Measurements from ENCODE around the gene FRS2.
A peak's percentile ranks its signal among the peaks of the same experiment; 100 is the strongest.

Gene FRS2

DNA sequence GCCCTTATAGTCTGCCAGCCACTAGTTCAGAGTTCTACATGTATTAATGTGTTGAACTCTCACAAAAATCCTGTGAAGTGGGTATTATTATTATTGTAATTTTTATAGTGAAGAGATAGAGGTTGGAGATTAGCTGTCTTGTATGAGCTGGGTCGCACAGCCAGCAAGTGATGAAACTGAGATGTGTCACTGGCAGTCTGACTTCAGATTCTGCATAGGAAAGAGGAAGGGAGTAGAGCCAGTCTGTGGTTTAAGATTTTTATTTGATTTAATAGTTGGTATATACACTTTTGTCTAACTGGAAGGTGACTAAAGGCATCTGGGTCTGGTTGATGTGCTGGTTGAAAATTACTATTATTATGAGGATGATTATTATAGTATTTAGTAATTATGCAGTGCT is 5.8 kb upstream of the FRS2 start:
- no peak for DNase-seq

DNA sequence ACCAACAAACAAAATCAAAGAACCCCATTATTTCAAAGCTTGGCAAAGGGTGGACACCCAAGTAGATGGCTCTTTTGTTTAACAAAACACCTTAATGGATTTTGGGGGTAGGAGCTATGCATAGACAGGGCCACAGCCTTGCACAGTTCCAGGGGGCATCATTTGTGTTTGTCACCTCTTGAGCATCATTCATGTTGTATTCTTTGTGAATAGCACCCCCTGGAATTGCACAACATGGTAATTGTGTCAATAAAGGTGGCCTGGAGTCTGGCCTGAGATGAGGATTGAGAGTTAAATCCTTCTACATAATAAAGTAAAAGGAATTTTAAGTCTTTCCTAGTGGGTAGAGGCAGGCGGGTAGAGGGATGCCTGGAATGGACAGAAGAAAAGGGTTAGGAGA is 3.3 kb upstream of the FRS2 start:
- no peak for DNase-seq

DNA sequence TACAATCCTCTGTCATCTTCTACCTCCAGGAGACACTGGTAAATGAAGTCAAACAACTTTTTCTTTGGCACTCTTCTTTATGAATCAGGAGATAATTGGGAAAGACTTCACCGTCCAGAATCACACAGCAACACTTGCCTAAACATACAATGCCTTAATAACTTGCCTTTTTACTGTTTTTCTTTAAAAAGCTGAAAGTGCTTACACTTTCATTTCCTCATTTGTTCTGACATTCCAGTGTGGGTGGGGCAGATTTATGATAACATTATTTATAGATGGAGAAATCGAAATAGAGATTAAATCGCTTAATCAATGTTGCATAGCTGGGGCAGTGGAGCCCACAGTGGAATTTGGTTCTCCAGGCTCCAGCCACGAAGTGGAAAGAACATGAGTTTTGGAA is 2.8 kb upstream of the FRS2 start:
- DNase-seq, result no peak

DNA sequence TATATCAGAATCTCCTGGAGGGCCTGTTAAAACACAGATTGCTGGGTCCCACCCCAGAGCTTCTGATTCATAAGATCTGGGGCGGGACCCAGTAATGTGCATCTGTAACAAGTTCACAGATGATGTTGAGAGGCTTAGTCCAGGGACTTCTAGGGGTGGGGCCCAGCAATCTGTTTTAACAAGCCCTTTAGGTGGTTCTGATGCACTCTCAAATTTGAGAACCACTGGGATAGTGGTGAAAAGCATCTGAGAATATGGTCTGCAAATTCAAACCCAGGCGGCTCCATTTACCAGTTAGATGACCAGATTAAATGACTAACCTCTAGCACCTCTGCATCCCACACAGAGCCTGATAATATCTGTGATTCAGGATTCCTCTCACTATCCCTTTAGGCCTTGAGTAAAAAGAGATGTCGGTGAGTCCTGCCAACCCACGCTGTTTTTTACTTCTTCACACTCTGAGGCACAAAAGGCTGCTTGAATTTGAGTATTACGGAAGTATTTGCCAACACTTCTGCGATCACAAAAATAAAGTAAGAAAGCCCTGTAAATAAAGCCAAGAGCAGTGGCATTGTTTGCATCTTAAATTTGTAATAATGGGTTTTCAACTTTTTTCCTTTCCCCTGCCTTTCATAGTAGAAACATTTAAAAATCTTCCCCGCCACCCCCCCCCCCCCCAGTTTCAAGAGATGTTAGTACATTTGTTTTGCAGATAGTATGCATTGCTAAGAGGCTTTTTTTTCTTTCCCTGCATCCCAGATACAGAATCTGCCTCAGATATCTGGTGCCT is 1.8 kb upstream of the FRS2 start:
- DNase-seq, result no peak

DNA sequence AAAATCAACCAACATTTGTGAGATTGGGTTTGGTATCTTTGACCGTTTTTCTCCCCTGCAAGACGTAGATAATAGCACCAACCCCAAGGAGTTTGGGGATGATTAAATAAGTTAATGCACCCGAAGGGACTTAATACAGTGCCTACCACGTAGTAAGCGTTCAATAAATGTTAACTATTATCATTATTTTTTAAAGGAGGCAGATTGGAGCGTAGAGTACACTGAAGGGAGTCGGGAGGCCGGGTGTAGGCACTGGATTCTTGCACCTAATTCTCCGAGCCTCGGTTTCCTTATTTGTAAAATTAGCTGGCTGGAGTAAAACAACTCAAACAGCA is 367 bp upstream of the FRS2 start:
- no peak for DNase-seq

DNA sequence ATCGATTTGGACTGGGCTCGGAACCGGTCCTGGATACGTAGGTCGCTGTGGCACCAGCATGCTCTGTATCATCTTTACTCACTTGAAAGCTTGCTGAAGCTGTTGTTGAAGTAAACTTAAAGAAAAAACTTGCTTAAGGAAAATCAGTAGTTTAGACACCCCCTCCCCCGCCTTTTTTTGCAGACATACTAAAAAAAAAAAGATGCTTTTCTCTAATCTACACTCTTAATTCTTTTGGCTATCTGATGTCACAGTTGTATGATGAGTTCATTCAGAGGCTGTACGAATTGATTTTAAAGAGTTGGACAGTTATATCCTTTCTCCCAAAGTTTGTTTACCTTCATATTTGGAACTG is 865 bp downstream of the FRS2 start:
- DNase-seq, result no peak

DNA sequence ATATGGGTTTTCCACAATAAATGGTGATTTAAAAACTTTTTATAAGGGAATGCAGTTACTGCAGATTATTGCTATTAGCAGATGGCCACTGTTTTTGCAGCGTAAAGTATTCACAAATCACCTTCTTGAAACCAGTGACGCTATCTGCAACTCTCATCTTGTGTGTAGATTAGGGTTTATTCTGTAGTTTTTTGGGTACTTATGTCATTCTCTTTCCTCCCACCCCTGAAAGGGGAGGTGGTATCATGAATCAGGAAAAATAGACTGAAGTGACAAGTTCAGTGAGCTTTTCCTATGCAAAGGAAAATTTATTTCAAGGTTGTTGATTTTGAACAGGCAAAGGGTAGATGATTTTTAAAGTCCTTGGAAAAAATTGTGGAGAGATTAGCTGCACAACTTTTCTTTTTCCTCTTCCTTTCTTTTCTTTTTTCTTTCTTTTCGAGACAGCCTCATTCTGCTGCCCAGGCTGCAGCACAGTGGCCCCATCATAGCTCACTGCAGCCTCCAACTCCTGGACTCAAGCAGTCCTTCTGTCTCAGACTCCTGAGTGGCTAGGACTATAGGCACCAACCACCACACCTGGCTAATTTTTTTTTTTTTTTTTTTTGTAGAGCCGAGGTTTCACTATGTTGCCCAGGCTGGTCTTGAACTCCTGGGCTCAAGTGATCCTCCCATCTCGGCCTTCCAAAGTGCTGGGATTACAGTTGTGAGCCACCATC is 1.6 kb downstream of the FRS2 start:
- DNase-seq, result no peak

DNA sequence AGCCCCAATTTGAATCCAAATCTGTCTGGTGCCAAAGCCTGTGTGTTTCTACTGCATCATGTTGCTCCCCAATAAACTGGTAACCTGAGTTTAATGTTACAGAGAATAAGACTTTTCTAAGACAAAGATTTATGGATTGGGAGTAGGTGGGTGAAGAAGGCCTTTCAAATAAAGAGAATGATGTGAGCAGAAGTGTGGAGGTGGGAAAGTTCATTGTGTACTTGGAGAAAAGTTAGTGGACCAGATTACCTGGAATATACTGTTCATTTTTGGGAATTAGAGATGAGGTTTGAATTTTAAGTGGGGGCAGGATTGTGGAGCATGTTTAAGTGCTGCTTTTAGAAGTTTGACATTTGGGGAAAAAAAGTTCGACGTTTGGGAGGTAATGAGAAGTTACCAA is 3.1 kb downstream of the FRS2 start:
- no peak for DNase-seq

DNA sequence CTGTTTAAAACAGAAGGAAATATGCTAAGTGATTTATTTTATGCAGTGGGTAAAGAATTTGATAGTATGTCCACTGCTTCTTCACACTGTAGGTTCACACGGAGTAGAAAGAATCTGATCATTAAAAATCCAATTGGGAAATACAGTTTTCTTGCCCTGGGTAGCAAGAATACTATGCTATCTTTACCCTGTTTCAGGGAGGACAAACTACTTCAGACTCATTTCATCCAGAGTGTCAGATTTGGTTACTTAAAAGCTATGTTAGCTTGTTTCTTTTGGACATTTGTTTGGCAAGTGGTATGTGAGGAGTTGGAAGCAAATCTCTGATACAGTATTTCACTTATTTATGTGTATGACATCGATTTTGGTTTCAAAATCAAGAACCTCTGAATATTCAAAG is 4.3 kb downstream of the FRS2 start:
- no peak for DNase-seq

DNA sequence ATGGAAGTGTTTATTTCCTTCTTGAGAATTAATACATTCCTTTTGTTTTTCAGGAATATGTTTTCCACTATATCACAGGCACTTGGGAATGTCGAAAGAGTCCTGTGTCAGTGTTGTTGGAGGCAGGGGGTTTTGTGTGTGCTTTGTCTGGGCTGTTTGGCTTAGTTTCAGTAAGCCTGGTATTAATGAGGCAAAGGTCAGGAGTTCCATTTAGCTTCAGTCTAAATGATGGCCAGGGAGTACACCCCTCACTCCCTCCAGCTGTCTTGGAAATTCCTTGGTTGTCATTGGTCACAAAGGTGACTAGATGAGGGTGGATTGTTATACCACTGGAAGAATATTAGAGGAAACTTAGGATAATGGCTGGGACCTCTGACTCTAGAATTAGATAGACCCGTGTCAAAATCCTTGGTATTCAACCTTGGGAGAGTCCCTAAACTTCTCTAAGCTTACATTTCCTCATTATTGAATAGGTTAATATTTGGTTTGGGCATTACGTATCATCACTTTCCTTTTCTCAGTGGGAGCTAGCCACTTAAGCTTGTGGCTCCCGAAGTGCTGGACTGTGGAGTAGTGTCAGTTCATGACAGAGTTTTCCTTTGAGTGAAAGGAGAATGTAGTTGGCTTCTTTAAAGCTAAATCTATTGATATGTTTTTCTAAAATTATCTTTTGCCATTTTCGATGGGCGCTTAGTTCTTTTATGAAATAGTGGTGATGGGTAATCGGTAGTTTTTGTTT is 5.2 kb downstream of the FRS2 start:
- peak in 1 of 56 donors; percentile 6 for DNase-seq

DNA sequence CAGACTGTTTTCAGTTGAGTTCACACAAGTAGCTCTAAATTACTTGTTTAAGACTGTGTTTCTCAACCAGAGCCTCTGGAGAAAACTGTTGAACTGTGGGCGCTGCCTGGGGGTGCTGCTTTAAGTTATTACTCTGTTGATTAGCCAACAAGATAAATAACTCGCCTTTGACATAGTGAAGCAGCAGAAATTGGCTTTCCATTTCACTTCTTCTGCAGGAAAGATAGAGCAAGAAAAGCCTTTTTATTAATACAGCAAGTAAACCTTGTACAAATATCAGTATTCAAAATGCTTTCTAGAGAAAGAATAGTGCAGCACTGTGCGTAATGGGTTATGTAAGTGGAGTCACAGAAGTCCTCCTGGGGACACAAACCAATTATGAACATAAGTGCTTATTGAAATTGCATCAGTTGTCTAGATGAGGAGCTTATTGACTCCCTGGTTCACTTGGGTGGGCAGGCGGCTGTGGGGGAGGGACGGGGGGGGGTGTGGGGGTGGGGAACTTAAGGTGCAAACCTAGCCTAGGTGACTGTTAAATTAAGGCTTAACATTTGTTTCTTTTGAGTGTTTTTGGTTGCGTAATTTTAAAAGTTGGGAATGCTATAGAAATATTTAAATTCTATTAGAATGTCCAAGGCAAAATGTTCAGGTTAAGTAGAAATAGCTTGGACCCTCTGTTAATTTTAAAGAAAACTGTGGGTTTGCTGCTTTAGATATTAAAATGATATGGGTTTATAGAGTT is 6.3 kb downstream of the FRS2 start:
- DNase-seq, result peak in 7 of 56 donors; percentile 4 to 42 (median 14)

DNA sequence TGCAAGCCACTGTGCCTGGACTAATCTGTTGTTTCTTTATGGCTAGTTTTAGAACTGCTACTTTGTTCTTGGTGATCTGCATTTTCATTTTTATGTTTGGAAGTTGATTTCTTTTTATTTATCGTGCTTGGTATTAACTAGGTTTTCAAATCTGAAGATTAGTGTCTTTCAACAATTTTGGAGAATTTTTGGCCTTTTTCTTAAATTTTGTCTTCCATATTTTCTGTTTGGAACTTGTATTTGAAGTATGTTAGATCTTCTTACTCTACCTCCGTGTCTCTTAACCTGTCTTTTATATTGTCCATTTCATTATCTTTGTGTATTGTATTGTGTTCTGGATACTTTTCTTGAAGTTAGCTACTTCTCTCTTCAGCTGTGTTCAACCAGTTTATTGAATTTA is 9.5 kb downstream of the FRS2 start:
- DNase-seq, result no peak

DNA sequence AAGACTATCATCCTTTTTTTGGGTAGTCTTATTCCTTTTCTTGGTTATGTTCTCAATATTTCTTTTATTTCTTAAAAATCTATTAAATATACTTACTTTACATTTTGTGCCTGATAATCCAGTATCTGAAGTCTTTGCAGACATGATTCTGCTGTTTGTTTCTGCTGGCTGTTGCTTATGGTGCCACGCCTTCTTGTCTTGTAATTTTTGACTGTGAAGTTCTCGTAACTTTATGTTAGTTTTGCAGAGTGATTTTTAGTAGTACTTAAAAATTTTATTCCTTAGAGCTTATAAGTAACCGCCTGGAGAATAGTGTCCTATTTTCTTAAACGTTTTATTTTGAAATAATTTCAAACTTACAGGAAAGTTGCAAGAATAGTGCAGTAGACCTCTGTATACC is 10.5 kb downstream of the FRS2 start:
- DNase-seq, result no peak

DNA sequence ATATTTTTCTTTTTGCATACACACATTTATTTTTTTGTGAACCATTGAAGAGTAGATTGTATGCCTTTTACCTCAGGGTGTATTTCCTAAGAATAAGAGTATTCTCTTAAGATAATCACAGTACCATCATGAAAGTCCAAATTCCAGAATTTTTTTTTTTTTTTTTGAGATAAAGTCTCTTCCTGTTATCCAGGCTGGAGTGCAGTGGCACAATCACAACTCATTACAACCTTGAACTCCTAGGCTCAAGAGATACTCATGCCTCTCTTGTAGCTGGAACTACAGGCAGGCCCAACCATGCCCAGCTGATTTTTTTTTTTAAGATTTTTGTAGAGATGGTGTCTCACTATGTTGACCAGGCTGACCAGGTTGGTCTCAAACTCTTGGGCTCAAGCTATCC is 10.9 kb downstream of the FRS2 start:
- no peak for DNase-seq

DNA sequence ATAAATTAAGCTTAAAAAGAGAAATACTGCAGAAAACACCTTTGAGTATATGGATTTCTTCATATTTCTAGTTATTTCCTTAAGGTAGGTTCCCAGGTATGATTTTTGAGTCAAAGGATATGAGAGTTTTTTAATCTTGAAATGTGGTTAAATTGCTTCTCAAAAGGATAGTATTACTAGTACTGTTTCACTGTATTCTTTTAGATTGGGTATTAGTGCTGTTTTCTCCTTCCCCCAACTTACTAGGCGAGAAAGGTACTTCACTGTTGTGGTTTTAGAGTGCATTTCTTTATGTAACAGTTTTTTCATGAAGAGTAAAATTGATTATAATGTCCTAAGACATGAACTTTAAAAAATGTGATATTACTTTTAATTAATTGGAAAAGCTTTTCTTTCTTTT is 13.5 kb downstream of the FRS2 start:
- DNase-seq, result no peak

DNA sequence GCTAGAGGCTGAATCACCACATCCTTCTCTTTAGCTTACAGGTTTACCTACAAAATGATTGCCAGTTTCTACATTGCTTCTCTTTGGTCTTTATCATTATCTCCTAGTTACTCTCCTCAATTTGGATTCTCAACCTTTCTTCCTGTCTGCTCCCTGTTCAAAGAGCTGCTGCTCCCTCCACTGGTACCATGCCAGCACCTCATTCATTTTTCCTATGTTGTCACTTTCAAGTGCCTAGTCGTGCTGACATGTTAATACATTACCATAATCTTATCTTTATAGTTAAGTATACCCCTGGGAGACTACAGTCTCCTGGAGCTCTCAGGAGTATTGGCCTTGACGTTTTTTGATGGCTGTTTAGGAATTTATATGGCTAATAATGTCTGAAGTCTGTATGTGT is 14.2 kb downstream of the FRS2 start:
- no peak for DNase-seq

DNA sequence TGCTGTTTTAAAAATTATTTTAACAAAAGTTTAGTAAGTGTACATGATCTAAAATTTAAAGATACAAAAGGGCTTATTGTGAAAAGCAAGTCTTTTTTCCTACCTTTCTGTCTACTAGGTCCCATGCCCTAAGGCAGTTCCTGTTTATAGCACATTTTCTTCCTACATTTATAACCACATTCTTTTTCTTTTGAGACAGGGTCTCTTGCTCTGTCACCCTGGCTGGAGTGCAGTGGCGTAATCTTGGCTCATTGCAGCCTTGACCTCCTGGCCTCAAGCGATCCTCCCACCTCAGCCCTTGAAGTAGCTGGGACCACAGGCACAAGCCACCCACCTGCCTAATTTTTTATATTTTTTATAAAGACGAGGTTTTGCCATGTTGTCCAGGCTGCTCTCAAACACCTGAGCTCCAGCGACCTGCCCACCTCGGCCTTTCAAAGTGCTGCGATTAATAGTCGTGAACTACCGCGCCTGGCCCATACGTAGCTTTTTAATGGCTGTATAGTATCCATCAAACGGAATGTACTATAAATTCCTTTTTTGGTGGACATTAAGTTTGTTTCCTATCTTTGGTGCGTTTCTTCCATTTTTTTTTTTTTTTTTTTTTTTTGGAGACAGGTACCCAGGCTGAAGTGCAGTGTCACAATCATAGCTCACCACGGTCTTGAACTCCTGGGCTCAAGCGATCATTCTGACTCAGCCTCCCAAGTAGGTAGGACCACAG is 20.9 kb downstream of the FRS2 start:
- DNase-seq, result no peak

DNA sequence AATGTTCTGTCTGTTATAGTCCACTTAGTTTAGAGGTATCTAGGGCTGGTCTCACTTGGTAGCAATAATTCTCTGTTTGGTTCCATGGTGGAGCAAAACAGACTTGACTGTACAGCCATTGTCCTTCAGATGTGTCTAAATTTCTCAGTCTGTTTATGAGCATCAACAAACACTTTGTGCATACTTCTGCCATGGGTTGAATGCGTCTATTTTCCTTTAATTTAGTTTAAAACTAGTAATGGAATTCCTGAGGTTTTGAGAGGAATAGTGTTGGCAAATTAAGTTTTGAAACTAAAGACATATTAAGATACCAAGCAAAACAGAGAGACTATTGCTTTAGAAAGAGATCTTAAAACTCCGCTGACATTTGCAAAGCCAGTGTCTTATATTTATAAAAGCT is 22.6 kb downstream of the FRS2 start:
- no peak for DNase-seq

DNA sequence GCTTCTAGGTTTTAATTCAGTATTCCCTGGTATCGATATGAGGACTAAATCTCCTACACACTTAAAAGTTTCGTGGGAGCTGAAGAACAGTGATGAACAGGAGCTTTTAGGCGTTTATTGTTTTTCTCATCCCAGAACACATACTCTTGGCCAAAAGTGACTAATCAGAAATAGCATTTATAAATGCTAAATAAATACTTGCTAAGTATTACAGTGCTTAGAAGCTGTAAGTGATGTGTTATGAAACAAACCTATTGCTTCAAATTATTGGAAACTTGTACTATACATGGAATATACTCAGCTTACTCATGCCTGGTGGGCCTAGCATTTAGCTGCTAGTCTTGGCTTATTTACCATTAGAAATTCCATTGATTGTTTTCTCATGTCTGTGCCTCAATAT is 24.9 kb downstream of the FRS2 start:
- DNase-seq, result no peak

DNA sequence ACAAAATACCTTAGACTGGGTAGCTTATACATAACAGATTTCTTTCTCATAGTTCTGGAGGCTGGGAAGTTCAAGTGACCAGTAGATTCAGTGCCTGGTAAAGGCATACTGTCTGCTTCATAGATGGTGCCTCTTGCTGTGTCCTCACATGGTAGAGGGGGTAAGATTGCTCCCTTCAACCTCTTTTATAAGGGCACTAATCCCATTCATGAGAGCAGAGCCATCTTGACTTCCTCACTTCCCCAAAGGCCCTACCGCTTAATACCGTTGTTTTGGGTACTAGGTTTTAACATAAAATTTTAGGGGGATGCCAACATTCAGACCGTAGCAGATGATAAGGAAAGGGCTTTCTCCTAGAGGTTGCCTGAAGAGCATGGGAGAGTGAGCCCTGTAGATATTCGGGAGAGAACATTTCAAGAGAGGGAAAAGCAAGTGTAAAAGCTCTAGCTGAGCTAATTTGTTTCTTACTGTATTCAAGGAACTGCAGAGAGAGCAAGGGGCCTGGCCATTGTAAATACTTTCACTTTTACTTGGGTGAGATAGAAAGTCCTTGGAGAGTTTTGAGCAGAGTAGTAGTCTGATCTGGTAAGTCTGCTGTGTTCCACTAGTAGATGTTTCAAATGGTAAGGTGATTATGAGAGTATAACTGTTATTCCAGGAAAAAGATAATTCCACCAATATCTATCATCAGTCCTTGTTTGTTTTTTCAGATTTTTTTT is 27.3 kb downstream of the FRS2 start:
- DNase-seq, result no peak

DNA sequence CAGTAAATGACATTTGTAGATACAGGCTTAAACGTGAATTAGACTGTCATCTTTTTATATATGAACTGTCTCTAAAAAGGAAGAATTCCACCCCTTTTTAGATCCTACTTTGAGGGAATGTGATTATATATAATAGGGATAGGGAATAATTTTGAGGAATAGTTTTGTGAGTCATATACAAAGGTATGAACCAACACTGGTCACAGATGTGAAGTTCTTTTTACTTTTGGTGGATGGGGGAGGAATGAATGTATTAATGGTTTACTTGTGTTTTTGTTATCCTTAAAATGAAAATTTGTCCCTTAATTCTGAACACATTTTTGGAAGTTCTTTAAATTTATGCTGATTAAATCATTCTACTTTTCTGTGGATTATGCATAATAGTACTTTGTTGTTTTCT is 30.4 kb downstream of the FRS2 start:
- DNase-seq, result no peak
